ENCODE measurements around the gene RBM22. TPM values are rescaled to one million over a fixed set of nuclear protein-coding genes. Genes with fewer than 3 reads are reported as not detected.

The RBM22 gene
- total RNA-seq, 1 experiment from 2014 or later = 34.0 TPM

- no peak for TF ChIP-seq ATF2 (CRISPR knock-in tag; IDR thresholded peaks at IDR 0.05; ENCODE audit: borderline replicate concordance, low read depth)
- TF ChIP-seq ETV6 (CRISPR knock-in tag; IDR thresholded peaks at IDR 0.05) = no peak
- no peak for TF ChIP-seq JAZF1 (CRISPR knock-in tag; IDR thresholded peaks at IDR 0.05)
- TF ChIP-seq PRRX2 (CRISPR knock-in tag; IDR thresholded peaks at IDR 0.05) = no peak
Observed at GRCh38 chr5:150672237-150672883, 28.5 kb downstream of the RBM22 start (continued).

DNA sequence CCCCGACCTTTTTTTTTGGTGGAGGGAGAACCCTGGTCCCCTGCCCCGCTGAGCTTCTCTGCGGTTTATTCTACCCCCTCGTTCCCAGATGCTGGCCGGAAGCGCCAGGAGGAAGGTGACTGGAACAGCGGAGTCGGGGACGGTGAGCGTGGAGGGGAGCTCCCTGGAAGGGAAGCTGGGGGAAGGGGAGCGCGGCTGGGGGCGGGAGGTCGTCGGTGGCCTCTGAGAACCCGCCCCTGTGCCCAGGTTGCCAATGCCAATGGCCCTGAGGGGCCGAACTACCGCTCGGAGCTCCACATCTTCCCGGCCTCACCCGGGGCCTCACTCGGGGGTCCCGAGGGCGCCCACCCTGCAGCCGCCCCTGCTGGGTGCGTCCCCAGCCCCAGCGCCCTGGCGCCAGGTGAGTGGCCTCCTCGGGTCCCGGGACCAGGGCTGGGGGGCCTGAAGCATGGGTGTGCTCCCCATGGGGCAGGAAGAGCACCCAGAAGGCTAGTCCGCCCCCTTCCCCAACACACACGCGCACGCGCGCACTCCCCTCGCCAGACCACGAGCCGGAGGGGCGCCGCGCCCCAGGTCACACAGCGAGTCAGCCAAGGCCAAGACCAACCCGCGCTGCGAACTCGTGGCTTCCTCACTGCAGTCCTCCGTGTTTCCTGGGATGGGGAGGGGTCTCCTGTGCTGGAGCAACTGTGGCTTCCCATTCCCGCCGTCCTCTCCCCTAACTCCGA lies 29.2 kb downstream of the RBM22 start:
- ChIA-PET CTCF (interaction anchor here (0.9 to 4.2 kb wide), 14 partner anchors 11 to 261 kb away, joined by 3 to 31 read pairs (median 5); partner anchors contain the start of genes DCTN4, MYOZ3, RBM22 and RPS14), POLR2A (interaction anchor here (0.5 to 4.3 kb wide), 7 partner anchors 8 to 29 kb away, joined by 3 to 26 read pairs (median 3); partner anchors contain the start of genes MYOZ3 and RBM22)
- TF ChIP-seq JAZF1 (CRISPR knock-in tag; IDR thresholded peaks at IDR 0.05) (no peak), E2F5 (CRISPR knock-in tag; IDR thresholded peaks at IDR 0.05) (peak; percentile 46; the same call in 1 of the 2 replicates), TEAD4 (CRISPR knock-in tag; IDR thresholded peaks at IDR 0.05) (peak; percentile 16; the same call in 1 of the 2 replicates), USF2 (CRISPR knock-in tag; IDR thresholded peaks at IDR 0.05) (no peak), NFATC4 (CRISPR knock-in tag; IDR thresholded peaks at IDR 0.05) (no peak), CTCF (IDR thresholded peaks at IDR 0.05) (no peak), JUN (CRISPR knock-in tag; IDR thresholded peaks at IDR 0.05) (peak; percentile 64; the same call in 1 of the 2 replicates), CREM (CRISPR knock-in tag; IDR thresholded peaks at IDR 0.05) (0 out of 2 replicates have a peak, but pooled peaks have one; percentile 38), SMAD4 (CRISPR knock-in tag; IDR thresholded peaks at IDR 0.05) (no peak), MYBL2 (CRISPR knock-in tag; IDR thresholded peaks at IDR 0.05) (0 out of 2 replicates have a peak, but pooled peaks have one; percentile 25), EMX1 (CRISPR knock-in tag; IDR thresholded peaks at IDR 0.05) (no peak), NR2C2 (CRISPR knock-in tag; IDR thresholded peaks at IDR 0.05) (no peak), NFYB (CRISPR knock-in tag; conservative IDR thresholded peaks at IDR 0.05; ENCODE audit: low read depth) (no peak), ZNF396 (CRISPR knock-in tag; IDR thresholded peaks at IDR 0.05; ENCODE audit: borderline replicate concordance) (no peak), SOX15 (CRISPR knock-in tag; IDR thresholded peaks at IDR 0.05) (no peak)
- TF ChIP-seq, protein P1, sequence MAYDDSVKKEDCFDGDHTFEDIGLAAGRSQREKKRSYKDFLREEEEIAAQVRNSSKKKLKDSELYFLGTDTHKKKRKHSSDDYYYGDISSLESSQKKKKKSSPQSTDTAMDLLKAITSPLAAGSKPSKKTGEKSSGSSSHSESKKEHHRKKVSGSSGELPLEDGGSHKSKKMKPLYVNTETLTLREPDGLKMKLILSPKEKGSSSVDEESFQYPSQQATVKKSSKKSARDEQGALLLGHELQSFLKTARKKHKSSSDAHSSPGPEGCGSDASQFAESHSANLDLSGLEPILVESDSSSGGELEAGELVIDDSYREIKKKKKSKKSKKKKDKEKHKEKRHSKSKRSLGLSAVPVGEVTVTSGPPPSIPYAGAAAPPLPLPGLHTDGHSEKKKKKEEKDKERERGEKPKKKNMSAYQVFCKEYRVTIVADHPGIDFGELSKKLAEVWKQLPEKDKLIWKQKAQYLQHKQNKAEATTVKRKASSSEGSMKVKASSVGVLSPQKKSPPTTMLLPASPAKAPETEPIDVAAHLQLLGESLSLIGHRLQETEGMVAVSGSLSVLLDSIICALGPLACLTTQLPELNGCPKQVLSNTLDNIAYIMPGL (CRISPR knock-in tag; IDR thresholded peaks at IDR 0.05) = no peak; the same call in 1 of the 2 replicates
- TF ChIP-seq, protein P2, sequence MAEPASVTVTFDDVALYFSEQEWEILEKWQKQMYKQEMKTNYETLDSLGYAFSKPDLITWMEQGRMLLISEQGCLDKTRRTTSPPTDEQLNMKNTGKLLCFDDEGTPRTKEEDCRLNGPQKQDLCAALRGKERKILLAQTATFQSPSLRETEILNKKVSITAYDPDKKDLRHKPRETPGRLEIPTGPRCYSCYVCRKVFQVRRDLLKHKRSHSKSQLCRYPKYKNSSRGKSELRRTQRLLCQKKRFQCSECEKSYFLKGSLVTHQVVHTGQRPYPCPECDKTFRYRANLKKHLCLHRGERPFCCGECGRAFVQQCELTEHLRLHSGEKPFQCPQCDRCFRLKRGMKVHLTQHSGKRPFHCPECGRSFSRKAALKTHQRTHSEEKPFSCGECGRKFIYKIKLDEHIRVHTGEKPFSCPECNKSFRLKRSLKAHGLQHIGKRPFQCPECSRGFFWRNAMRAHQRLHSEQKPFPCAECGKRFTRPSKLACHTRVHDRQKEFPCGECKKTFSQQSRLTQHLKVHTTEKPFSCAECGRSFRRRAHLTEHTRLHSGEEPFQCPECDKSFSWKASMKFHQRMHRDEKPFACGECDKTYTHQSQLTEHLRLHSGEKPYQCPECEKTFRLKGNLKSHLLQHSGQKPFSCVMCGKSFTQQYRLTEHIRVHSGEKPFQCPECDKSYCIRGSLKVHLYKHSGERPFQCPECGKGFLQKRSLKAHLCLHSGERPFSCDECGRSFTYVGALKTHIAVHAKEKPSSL (CRISPR knock-in tag; conservative IDR thresholded peaks at IDR 0.05) = no peak
- TF ChIP-seq, protein P3, sequence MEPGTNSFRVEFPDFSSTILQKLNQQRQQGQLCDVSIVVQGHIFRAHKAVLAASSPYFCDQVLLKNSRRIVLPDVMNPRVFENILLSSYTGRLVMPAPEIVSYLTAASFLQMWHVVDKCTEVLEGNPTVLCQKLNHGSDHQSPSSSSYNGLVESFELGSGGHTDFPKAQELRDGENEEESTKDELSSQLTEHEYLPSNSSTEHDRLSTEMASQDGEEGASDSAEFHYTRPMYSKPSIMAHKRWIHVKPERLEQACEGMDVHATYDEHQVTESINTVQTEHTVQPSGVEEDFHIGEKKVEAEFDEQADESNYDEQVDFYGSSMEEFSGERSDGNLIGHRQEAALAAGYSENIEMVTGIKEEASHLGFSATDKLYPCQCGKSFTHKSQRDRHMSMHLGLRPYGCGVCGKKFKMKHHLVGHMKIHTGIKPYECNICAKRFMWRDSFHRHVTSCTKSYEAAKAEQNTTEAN (CRISPR knock-in tag; IDR thresholded peaks at IDR 0.05) = no peak
- TF ChIP-seq, protein P4, sequence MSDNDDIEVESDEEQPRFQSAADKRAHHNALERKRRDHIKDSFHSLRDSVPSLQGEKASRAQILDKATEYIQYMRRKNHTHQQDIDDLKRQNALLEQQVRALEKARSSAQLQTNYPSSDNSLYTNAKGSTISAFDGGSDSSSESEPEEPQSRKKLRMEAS (CRISPR knock-in tag; IDR thresholded peaks at IDR 0.05) = peak; percentile 64

More for the DNA sequence above, 29.2 kb downstream of the RBM22 start:
- peaks cover 3% of the 10 kb centered on the region; the same call in 1 of the 2 replicates for H3K9me3 Mint-ChIP-seq
- peaks cover 31% of the 10 kb centered on the region for H3K4me1 Mint-ChIP-seq
- H3K27me3 Mint-ChIP-seq (ENCODE audit: low read depth) = no peaks in the 10 kb centered on the region
- peak; percentile 33 for ATAC-seq
- H3K4me3 Mint-ChIP-seq = peak overlapping the region; percentile 84
- peak; percentile 67 for DNase-seq (ENCODE audit: low spot score)
- peak overlapping the region; percentile 96; the same call in 1 of the 2 replicates for H3K27ac Mint-ChIP-seq
- peaks cover 4% of the 10 kb centered on the region for H3K36me3 Mint-ChIP-seq

Measured in WTC11 (cell line).